HG02885 (cell line): ENCODE data around the gene ZBTB47.

Source experiments
- ATAC-seq: cut with Tn5 transposase; IDR thresholded peaks from one replicate; pipeline ENCODE4 v1.9.1; 2021; ENCODE audit warnings: mild to moderate bottlenecking; ENCODE audit not compliant: unreplicated experiment, poor library complexity

ZBTB47 gene

GRCh38 chr3:42682301-42683070 lies 29.0 kb downstream of the ZBTB47 start:
- ATAC-seq, result no peak

- ATAC-seq, result no peak
Observed at GRCh38 chr3:42683875-42684598, 30.5 kb downstream of the ZBTB47 start.

GRCh38 chr3:42684632-42685362 lies 31.3 kb downstream of the ZBTB47 start:
- ATAC-seq, result no peak

GRCh38 chr3:42685363-42685881 lies 31.9 kb downstream of the ZBTB47 start, which contains the start of gene KLHL40:
KLHL40 (plus strand) TSS chr3:42685537; CDS start chr3:42685619, 82 bp downstream.
- ATAC-seq, result no peak

- no peak for ATAC-seq
Observed at GRCh38 chr3:42685891-42686820, 32.7 kb downstream of the ZBTB47 start.

GRCh38 chr3:42686832-42687650 lies 33.5 kb downstream of the ZBTB47 start:
- ATAC-seq, result no peak

- ATAC-seq, result no peak
Observed at GRCh38 chr3:42688016-42688415, 34.5 kb downstream of the ZBTB47 start.

GRCh38 chr3:42688487-42689420 lies 35.3 kb downstream of the ZBTB47 start:
- ATAC-seq, result no peak

- ATAC-seq, result no peak
Observed at GRCh38 chr3:42689421-42690014, 36.0 kb downstream of the ZBTB47 start.

- ATAC-seq, result no peak
Observed at GRCh38 chr3:42690191-42690590, 36.7 kb downstream of the ZBTB47 start.

GRCh38 chr3:42690766-42691680 lies 37.5 kb downstream of the ZBTB47 start:
- no peak for ATAC-seq

GRCh38 chr3:42691816-42692666 lies 38.5 kb downstream of the ZBTB47 start:
- no peak for ATAC-seq

- ATAC-seq, result no peak
Observed at GRCh38 chr3:42692667-42693529, 39.4 kb downstream of the ZBTB47 start.

- no peak for ATAC-seq
Observed at GRCh38 chr3:42693530-42693930, 40.0 kb downstream of the ZBTB47 start.

GRCh38 chr3:42694366-42694765 lies 40.9 kb downstream of the ZBTB47 start:
- ATAC-seq, result no peak
